Stimulated activated CD4-positive, alpha-beta T cell treated with anti-CD3 and anti-CD28 coated beads, TNF-alpha, amount 100 ng/mL, for 1 hour (primary cell): Measurements from ENCODE around the gene TTC21B.
A peak's percentile ranks its signal among the peaks of the same experiment; 100 is the strongest.
"Not testable (repeated sequence)": the region's sequence is repeated elsewhere in the genome, so short reads cannot be mapped to it uniquely, and the experiment has no call there.

Experiments
- DNase-seq, 3 donors: peaks; one replicate each; pipeline ENCODE4 v3.0.0-alpha.2; 2020; ENCODE audit warnings: low read depth in 3 of 3, low spot score in 1 of 3

Gene TTC21B

DNA sequence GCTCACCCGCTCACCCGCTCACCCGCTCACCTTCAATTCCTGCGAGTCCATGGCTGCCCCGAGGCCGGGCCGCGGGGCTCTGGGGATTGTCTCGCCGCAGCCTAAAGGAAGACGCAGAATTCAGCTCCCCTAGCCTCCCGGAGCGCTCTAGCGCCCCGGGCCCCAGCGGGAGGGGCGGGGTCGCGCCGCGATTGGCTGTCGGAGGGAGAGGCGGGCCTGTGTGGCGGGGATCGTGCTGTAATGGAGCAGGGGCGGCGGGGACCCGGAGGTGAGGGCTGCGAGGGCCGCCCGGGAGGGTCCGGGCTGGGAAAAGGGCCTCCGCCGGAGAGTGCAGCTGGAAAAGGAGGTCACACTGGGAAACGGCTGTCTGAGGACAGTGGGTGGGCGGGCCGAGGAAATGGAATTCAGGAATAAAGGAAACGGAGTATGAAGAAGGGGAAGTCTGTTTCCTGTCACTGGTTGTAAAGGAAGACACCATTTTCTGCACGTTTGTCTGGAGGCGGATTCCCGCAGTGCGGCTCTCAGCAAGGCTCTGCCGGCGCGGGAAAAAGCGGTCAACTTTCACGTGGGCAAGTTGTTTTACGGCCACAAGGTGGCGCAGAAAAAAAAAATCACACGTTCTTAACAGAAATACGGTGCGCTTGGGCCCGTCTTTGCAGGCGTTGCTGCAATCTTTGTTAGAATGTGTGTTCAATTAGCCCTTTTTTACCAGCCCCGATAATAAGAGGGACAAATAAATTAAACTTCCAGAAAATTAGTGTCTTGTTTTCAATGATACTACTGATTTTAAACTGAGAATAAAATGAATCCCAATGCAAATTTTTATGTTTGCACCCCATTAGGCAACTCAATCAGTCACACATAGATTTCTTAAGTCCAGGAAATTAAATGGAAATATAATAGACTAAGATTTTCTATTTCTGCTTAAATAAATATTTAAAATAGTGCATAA lies at the start of gene TTC21B:
Gene TTC21B (minus strand): TSS at position 122 of the 952 bp plus-strand sequence. CDS start 71 bp downstream, at position 51.
- peak; percentile 74 to 93 (median 82) for DNase-seq

DNA sequence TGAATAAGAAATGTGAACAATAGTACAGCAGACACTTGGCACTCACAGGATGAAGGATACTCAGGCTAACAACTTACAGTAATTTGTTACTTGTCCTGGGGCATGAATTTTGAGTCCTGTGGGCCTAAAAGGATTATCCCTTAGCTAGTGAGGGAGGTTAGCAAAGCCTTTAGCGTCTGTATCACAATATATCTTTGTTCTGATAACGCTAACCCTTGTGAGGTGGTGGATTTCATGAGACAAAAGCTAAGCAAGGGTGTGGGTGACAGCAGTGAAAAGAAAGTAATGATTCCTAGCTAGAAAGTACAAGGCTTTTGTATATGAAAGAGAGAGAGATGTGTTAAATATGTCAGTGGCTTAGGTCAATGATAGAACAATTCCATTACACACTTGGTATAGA lies 46.8 kb upstream of the TTC21B start:
- no peak for DNase-seq

DNA sequence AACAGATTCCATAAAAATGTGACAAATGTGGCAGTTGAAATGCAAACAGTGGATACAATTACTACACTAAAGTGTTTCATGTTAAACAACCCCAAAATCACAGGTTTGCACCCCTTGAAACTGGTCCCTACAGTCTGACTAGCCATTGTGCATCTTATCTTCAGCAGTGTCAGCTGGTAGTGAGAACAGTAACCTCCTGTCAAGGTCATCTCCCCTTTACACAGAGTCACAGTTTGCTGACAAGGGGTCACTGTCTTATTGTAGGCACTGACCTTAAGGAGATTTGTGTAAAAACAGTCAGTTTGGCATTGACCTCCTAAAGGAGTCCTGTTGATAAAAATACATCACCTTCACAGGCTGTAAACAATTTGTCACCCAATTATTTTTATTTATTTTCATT lies 37.3 kb upstream of the TTC21B start:
- no peak for DNase-seq

DNA sequence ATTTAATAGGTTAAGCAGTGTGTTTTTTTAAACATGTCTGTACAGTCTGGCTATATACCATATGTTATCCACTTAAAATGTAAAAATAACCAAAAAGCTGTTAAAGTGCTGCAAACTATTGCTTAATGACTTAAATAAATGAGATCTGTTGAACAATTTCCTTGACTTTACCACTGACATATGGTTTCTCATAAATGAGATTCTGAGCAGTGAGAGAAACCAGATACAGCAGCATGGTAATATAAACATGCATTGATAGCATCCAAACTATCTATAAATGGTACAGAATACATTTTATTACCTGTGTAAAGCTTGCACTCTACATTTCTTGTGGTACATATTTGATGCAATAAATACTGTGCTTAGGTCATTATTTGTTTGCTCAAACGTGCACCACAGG lies 36.3 kb upstream of the TTC21B start:
- no peak for DNase-seq

DNA sequence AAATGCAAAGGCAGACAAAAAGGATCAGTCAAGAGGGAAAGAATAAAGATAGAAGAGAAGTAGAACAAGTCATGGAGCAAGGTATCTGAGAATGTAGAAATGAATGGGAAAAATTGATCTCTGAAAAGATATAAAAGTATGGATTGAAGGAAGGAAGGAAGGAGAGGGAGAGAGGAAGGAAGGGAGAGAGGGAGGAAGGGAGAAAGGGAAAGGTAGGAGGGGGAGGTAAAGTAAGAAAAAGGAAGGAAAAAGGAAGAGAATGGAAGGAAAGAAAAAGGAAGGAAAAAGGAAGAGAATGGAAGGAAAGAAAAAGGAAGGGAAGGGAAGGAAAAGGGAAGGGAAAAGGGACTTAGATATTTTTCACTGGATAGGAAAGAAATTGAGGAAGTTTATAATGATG lies 31.5 kb upstream of the TTC21B start:
- DNase-seq, result no peak

DNA sequence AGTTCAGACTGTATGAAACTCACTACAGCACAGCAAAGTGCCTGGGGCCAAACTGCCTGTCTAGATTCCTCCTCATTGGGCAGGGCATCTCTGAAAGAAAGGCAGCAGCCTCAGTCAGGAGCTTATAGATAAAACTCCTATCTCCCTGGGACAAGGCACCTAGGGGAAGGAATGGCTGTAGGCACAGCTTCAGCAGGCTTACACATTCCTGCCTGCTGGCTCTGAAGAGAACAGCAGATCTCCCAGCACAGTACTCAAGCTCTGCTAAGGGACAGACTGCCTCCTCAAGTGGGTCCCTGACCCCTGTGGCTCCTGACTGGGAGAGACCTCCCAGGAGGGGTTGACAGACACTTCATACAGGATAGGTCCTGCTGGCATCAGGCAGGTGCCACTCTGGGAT lies 18.6 kb upstream of the TTC21B start:
- DNase-seq, result not testable (repeated sequence)

DNA sequence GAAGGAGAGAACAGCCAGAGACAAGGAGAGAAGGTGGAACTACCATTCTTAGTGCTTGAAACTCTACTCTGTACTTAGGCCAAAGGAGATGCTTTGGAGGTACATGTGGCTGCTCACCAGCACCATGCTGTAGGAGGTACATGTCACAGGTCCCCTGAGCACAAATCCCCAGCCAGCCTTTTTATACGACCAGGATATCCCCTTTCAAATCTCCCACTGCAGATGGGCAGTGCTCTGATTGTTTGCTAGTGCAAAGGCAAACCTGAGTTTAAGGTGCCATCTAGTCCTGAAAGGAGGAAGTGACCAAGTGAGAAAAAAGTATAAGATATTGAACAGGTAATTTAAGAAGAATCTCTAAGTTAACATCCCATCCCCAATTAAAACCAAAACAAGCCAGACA lies 17.1 kb upstream of the TTC21B start:
- DNase-seq, result no peak

DNA sequence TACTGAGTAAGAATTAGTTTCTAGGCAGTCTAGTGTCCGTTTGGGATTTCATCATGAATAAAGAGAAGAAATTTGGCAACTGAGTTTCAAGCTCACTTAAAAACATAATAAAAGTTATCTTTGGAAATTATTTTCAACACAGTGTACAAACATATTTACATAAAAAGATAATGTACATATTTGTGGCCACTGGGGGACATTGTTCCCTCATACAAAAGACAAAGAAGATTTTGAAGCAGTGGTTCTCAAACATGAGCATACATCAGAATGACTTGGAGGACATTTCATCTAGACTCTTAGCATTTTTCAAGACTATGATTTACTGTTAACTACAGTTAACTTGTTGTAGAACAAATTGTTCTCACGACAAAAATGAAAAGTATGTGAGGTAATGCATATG lies 15.7 kb upstream of the TTC21B start:
- DNase-seq, result no peak

DNA sequence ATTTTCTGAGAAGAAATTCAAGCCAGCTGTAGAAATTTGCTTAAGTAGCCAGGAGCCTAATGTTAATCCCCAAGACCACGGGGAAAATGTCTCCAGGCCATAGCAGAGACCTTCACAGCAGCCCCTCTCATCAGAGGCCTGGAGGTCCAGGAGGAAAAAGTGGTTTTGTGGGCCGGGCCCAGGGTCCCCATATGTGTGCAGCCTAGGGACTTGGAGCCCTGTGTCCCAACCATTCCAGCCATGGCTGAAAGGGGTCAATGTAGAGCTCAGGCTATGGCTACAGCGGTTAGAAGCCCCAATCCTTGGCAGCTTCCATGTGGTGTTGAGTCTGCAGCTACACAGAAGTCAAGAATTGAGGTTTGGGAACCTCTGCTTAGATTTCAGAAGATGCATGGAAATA lies 14.2 kb upstream of the TTC21B start:
- no peak for DNase-seq

DNA sequence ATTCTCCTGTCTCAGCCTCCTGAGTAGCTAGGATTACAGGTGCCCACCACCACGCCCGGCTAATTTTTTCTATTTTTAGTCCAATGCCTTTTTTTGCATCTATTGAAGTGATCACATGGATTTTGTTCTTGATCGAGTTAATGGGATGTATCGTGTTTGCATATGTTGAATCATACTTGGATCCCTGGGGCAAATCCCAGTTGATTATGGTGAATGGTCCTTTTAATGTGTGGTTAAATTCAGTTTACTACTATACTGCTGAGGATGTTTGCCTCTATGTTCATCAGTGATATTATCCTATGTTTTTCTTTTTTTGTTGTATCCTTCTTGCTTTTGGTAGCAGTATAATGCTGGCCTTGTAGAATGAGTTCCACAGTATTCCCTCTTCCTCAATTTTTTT lies 8.2 kb upstream of the TTC21B start:
- DNase-seq, result no peak

DNA sequence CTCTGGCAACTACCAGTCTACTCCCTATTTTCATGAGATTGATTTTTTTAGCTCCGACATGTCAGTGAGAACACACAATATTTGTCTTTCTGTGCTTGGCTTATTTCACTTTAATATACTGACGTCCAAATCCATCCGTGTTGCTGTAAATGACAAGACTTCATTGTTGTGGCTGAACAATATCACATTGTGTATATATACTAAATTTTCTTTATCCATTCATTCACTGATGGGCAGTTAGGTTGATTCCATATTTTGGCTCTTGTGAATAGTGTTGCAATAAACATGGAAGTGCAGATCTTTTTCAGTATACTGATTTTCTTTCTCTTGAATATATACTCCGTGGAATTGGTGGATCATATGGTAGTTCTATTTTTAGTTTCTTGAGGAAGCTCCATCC lies 5.8 kb upstream of the TTC21B start:
- DNase-seq, result no peak

DNA sequence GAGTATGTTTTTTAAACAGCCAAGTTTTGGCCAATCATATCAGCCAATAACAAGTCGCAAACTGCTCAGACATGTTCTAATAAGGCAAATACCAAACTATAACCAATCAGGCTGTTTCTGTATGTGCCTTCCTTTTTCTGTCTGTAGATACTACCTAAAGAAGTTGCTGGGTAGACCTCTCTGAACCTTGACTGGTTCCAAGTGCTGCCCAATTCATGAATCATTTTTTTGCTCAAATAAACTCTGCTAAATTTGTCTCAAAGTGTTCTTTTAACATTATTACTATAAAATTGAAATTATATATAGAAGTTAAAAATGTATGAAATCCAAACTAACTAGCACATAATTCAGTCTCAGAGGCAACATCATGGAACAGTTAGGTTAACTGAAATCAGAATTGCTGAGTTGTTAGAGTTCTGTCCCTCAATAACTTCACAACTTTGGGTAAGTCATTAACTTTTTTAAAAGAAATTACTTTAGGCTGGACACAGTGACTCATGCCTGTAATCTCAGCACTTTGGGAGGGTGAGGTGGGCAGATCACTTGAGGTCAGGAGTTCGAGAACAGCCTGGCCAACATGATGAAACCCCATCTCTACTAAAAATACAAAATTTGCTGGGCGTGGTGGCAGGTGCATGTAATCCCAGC lies 4.9 kb upstream of the TTC21B start:
- no peak for DNase-seq

DNA sequence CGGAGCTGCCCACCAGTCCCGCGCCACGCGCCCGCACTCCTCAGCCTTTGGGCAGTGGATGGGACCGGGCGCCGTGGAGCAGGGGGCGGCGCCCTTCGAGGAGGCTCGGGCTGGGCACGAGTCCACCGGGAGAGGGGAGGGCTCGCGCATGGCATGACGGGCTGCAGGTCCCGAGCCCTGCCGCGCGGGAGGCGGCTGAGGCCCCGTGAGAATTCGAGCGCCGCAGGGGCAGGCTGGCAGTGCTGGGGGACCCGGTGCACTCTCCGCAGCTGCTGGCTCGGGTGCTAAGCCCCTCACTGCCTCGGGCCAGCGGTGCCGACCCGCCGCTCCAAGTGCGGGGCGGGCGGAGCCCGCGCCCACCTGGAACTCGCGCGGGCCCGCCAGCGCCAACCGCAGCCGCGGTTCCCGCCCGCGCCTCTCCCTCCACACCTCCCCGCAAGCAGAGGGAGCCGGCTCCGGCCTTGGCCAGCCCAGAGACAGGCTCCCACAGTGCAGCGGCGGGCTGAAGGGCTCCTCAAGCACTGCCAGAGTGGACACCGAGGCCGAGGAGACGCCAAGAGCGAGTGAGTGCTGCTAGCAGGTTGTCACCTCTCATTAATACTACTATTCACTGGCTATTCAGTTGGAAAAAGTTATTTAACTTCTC lies 3.6 kb upstream of the TTC21B start:
- DNase-seq, result no peak

DNA sequence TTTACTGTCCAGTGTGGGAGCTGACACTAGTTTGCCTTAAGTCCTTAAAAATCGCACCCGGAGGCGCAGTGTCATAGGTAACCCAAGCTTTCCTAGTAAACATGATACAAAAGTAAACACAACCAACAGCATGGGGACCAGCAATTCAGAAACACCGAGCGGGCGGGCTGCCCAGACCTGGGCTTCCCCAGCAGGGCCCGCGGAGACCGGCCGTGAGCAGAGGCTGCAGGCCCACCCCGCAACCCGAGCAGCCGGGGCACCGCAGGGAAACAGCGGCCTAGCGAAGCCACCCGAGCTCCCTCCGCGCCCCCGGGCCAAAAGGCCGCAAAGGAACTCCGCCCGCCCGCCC lies 296 bp downstream of the TTC21B start:
- no peak for DNase-seq

DNA sequence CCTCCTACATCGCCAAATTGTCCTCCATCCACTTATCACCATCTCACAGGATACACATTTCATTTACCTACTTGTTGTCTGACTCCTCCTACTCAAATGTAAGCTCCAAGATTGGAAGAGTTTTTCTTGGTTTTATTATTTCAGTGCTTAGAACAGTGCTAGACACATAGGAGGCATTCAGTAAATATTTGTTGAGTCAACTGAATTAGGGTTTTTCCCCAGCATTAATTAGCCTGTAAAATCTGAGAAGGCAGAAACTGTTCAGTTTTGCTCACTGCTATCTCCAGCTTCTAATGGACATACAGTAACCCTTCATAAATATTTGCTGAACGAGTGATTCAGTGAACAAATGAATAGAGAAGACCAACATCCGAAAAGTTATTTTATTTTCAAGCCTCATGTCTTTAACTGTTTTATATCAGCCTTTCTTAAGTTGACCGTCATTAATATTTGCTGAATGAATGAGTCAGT lies 800 bp downstream of the TTC21B start:
- no peak for DNase-seq

DNA sequence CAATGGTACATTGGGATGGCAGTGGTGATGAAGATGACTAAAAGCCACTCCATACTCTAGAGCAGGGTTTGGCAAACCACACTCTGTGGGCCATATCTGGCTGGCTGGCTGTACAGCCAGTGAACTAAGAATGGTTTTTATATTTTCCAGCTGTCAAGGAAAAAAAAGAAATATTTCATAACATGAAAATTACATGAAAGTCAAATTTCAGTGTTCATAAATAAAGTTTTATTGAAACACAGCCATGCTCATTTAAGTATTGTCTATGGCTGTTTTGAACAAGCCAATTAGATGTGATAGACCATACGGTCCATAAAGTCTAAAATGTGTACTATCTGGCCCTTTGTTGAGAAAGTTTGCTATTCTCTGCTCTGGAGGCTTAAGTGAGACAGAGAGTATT lies 1.5 kb downstream of the TTC21B start:
- no peak for DNase-seq

DNA sequence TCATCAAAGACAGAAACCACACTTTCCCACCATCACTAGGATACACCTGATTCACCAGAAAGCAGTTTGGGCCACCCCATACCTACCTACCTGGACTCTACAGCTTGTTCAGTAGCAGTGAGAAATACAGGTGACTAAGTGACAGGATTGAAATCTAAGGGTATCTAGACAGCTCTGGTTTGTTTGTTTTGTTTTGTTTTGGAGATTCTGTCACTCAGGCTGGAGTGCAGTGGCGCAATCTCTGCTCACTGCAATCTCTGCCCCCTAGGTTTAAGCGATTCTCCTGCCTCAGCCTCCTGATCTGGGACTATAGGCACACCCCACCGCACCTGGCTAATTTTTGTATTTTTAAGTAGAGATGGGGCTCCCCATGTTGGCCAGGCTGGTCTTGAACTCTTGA lies 3.1 kb downstream of the TTC21B start:
- no peak for DNase-seq

DNA sequence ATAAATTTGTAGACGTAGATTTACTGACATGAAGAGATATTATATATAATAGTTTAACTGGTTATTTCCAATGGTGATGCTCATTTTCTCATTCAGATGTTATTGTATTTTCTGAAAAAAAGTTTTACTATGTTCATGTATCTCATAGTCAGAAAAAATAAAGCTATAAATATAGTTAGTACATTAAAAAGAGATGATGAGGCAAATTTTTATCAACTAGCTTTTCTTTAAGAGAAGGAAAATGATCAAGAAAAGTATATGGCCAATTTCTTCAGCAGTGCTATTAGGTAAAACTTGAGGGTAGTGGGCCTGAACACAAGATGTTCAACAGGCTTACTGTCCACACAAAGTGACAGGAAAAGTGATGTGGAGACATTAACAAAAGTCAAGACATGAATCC lies 11.7 kb downstream of the TTC21B start:
- no peak for DNase-seq

DNA sequence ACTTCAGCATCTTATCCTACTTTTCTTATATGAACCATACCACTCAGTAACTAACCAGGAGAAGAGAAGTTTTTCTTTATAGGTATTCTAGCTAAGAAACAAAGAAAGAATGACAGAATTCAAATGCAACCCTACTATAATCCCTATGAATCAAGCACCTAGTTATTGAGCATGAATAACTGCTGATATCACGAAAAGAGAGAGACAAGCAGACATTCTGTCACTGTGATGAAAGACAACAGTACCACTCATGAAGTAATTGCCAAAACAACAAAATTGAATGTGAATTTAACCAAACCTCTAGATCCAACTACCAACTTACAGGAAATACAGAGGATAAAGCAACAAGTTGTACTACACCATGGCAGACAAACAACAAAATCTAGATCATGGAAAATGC lies 15.3 kb downstream of the TTC21B start:
- DNase-seq, result no peak

DNA sequence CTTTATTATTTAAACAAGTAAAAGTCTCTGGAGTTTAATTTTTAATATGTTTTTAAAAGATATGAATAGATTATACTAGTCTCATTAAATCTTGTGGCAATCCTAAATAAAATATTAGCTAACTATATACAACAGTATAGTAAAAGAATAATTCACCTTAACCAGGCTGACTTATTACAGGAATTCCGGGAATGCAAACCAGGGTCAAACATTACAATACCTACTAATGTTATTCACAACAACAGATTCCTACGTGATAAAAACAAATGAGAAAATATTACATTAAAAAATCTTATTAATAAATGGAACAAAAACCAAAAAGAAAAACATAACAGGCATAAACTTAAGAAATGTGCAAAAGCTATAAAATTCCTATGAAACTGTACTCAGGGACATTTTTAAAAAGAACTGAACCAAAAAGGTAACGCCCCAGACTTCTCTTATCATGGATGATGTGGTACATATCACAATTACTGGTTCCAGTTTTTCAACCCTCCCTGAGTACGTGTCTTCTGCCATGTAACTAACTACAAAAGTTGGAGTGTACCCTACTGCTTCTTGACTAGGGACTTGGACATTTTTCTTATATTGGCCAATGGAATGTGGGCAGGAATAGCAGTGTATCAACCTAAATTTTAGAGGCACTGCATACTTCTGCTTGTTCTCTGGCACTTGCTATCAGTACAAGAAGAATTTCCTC lies 20.2 kb downstream of the TTC21B start:
- DNase-seq, result no peak

DNA sequence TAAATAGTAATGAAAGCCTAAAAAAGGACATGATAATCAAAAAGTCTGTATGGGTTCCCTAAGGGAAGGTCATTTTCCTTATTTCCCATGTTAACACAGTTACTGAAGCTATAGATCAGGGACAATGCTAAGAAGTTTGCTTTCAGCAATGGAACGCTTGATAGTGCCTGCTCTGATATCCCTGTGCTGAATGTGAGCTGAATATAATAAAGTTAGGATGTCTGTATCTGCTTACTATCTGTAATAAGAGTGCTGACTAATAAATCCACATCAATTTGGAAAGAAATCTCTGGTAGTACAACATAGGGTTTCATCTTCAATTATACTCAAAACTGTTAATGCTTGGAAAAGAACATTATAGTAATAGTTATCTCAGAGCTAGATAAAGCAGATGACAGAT lies 25.8 kb downstream of the TTC21B start:
- no peak for DNase-seq
